Peyer's patch (tissue), 4 donors: ENCODE measurements around the gene COL3A1. TPM values are rescaled to one million over a fixed set of nuclear protein-coding genes. Genes with fewer than 3 reads are reported as not detected.

Experiments used
- DNase-seq, 3 donors: peaks; one replicate each; pipeline ENCODE4 v3.0.0-alpha.2; 2017 to 2019
- H3K27ac ChIP-seq, 4 donors: fragments of 200-600 bp; sonication (generic); one replicate each; pipeline ENCODE4 v1.5.1; 2016 to 2019
- H3K27me3 ChIP-seq, 2 donors: fragments of 200-600 bp; sonication (generic); one replicate each; pipeline ENCODE4 v1.5.1; 2019
- H3K36me3 ChIP-seq, 3 donors: fragments of 200-600 bp; sonication (generic); one replicate each; pipeline ENCODE4 v1.5.1; 2016 to 2019
- H3K4me1 ChIP-seq, 4 donors: fragments of 200-600 bp; sonication (generic); one replicate each; pipeline ENCODE4 v1.5.1; 2016 to 2019
- H3K4me3 ChIP-seq, 4 donors: fragments of 200-600 bp; sonication (generic); 1 replicate in 3 of 4; 2 replicates in 1 of 4; pipeline ENCODE4 v1.5.1; 2016 to 2019; ENCODE audit warnings: mild to moderate bottlenecking in 1 of 4
- H3K9me3 ChIP-seq, 4 donors: fragments of 200-600 bp; sonication (generic); one replicate each; pipeline ENCODE4 v1.5.1; 2016 to 2019; ENCODE audit warnings: mild to moderate bottlenecking in 1 of 4
- CTCF ChIP-seq, 6 experiments: fragments of 450-650 bp in 4 of 6; fragments of 200-600 bp in 2 of 6; sonication (generic) in 1 of 6; IDR thresholded peaks; one replicate each; pipeline ENCODE4 v1.5.1; 2017 to 2019; ENCODE audit warnings: antibody characterized with exemption in 6 of 6, mild to moderate bottlenecking in 3 of 6, moderate library complexity in 1 of 6
- POLR2A ChIP-seq, 2 donors: fragments of 450-650 bp; IDR thresholded peaks; one replicate each; pipeline ENCODE4 v1.5.1; 2017; ENCODE audit warnings: antibody characterized with exemption in 2 of 2, mild to moderate bottlenecking in 2 of 2, moderate library complexity in 2 of 2
- total RNA-seq, 4 donors: library from RNA; depleted of rRNA; stranded (reverse); fragments of >200 nt; gene quantifications; one replicate each; pipeline ENCODE4 v1.1.0, GENCODE V29; 2016

COL3A1 gene
- total RNA-seq, 4 donors from 2014 or later, result 33.9 to 317 (median 69.9) TPM

GRCh38 chr2:188957646-188958045 lies 16.5 kb upstream of the COL3A1 start:
- Histone ChIP-seq H3K36me3 (no peaks in the 10 kb centered on the region), H3K27ac (no peak overlapping the region), H3K4me1 (no peaks in the 10 kb centered on the region), H3K9me3 (no peaks in the 10 kb centered on the region), H3K4me3 (no peak overlapping the region), H3K27me3 (no peaks in the 10 kb centered on the region)
- no peak for TF ChIP-seq POLR2A (IDR thresholded peaks at IDR 0.05)
- TF ChIP-seq CTCF (IDR thresholded peaks at IDR 0.05), result no peak
- no peak for DNase-seq

DNA sequence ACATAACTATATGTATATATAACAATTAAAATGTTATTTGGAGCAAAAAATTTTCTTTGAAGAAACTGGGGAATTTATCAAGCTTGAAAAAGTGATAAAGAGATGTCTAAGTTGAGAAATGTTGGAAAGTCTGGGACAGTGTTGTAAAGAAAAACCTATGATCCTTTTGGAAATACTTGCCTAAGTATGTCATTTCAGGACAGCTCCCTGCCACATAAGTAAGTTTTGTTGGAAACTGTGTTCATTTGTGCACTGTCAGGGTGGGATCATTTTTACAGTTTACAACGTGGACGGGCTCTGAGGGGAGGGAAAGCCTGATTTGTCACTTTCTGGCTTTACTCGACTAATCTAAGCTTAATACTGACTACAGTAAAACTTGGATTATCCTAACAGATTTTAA lies 10.4 kb upstream of the COL3A1 start:
- Histone ChIP-seq H3K4me3 (no peak overlapping the region), H3K36me3 (no peaks in the 10 kb centered on the region), H3K4me1 (no peaks in the 10 kb centered on the region), H3K27ac (no peak overlapping the region), H3K27me3 (no peaks in the 10 kb centered on the region), H3K9me3 (no peaks in the 10 kb centered on the region)
- TF ChIP-seq CTCF (IDR thresholded peaks at IDR 0.05) (no peak), POLR2A (IDR thresholded peaks at IDR 0.05) (no peak)
- DNase-seq, result no peak

DNA sequence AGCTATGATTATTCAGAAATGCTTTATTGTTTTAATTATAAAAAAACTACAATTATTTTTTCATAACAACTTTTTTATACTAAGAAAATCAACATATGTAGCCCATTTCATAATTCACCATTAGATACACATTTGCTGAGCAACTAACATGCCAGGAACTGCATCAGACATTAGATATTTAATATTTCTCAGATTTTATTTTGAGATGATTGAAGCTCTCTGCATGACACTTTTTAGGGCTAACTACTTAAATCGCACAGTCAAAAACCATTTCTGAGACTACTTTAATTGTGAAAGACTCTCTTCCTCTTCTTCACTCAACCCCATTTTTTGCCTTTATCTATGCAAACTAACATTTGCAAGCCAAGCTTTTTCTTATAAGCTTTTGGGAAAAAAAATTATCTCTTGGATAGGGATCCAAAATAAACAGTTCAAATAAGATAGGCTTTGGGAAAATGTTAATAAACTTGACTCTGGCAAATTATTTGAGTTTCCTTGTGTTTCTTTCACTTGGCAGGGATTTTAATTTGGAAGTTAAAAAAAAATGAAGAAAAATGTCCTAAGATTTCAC lies 9.1 kb upstream of the COL3A1 start:
- no peaks in the 10 kb centered on the region for H3K4me1 ChIP-seq
- no peak overlapping the region for H3K4me3 ChIP-seq
- H3K27ac ChIP-seq, result no peak overlapping the region
- no peak for DNase-seq
- no peaks in the 10 kb centered on the region for H3K27me3 ChIP-seq
- no peaks in the 10 kb centered on the region for H3K36me3 ChIP-seq
- H3K9me3 ChIP-seq, result no peaks in the 10 kb centered on the region
- no peak for TF ChIP-seq POLR2A (IDR thresholded peaks at IDR 0.05)
- TF ChIP-seq CTCF (IDR thresholded peaks at IDR 0.05), result no peak

DNA sequence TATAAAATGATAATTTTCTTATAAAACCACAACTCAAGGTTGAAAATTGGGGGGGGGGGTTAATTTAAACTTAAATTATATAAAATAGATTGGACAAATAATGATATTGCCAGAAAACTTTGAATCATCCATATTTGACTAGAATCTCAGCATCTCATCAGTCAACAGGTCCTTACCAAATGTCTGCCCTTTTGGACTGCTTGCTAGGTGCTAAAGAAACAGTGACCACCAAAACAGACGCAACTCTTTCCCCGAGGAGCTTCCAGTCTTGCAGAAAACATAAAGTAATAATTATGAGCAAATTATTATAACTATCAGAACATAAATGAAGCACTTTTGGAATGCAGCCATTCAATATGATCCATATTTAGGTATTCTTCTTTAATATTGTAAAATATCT lies 8.6 kb upstream of the COL3A1 start:
- Histone ChIP-seq H3K4me3 (no peak overlapping the region), H3K27me3 (no peaks in the 10 kb centered on the region), H3K27ac (peak overlapping the region in 1 of 4 donors; percentile 13), H3K4me1 (no peaks in the 10 kb centered on the region), H3K36me3 (no peaks in the 10 kb centered on the region), H3K9me3 (no peaks in the 10 kb centered on the region)
- no peak for TF ChIP-seq CTCF (IDR thresholded peaks at IDR 0.05)
- TF ChIP-seq POLR2A (IDR thresholded peaks at IDR 0.05), result no peak
- DNase-seq, result no peak

DNA sequence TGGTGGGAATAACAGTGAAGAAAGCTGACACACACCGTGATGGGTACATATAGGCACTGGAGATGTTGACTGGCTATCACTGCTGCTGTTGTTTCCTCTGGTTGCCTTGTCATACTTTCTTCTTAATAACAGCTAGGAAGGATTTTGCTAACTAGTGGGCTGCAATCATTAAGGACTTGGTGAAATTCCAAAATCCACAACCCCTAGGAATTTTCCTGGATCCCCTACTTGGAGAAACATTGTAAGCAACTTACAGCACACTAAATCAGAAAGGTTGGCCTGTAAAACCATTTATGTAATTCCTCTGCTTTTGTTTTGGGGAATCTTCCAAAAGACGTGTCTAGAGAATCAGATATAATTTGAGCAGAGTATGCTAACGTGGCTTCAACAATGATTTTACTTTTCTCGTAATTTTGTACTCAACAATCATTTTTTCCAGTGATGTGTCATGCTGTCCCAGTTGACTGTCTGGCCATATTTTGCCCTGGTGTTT lies 8.0 kb upstream of the COL3A1 start:
- H3K27ac ChIP-seq, result peak overlapping the region in 1 of 4 donors; percentile 13

More for the DNA sequence above, 8.0 kb upstream of the COL3A1 start:
- H3K4me3 ChIP-seq, result no peak overlapping the region
- no peak for DNase-seq
- no peaks in the 10 kb centered on the region for H3K27me3 ChIP-seq
- H3K4me1 ChIP-seq, result no peaks in the 10 kb centered on the region
- H3K9me3 ChIP-seq, result no peaks in the 10 kb centered on the region
- no peaks in the 10 kb centered on the region for H3K36me3 ChIP-seq
- no peak for TF ChIP-seq POLR2A (IDR thresholded peaks at IDR 0.05)
- no peak for TF ChIP-seq CTCF (IDR thresholded peaks at IDR 0.05)
